AG08395 (cell line): ENCODE data around the gene EHD4.

Experiments used
- DNase-seq: peaks from one replicate; pipeline ENCODE4 v3.0.0; 2012; ENCODE audit warnings: mixed read lengths, low spot score

EHD4 gene

GRCh38 chr15:41858756-41859155 is 113.6 kb downstream of the EHD4 start:
- no peak for DNase-seq

- no peak for DNase-seq
Observed at GRCh38 chr15:41857316-41857715, 115.0 kb downstream of the EHD4 start.

- no peak for DNase-seq
Observed at GRCh38 chr15:41856716-41857115, 115.6 kb downstream of the EHD4 start.

- no peak for DNase-seq
Observed at GRCh38 chr15:41856262-41856661, 116.1 kb downstream of the EHD4 start.

GRCh38 chr15:41855261-41855961 is 116.9 kb downstream of the EHD4 start:
- DNase-seq, result no peak

GRCh38 chr15:41854443-41854842 is 117.9 kb downstream of the EHD4 start:
- no peak for DNase-seq

- DNase-seq, result no peak
Observed at GRCh38 chr15:41853831-41854230, 118.5 kb downstream of the EHD4 start.

- no peak for DNase-seq
Observed at GRCh38 chr15:41852736-41853590, 119.4 kb downstream of the EHD4 start.

- no peak for DNase-seq
Observed at GRCh38 chr15:41851755-41852370, 120.5 kb downstream of the EHD4 start.

- no peak for DNase-seq
Observed at GRCh38 chr15:41851167-41851523, 121.2 kb downstream of the EHD4 start.

GRCh38 chr15:41850482-41851166 is 121.7 kb downstream of the EHD4 start:
- DNase-seq, result no peak

- no peak for DNase-seq
Observed at GRCh38 chr15:41849861-41850260, 122.5 kb downstream of the EHD4 start.

- DNase-seq, result no peak
Observed at GRCh38 chr15:41849204-41849603, 123.2 kb downstream of the EHD4 start.

GRCh38 chr15:41848631-41849030 is 123.7 kb downstream of the EHD4 start:
- no peak for DNase-seq

- DNase-seq, result no peak
Observed at GRCh38 chr15:41847981-41848380, 124.4 kb downstream of the EHD4 start.

GRCh38 chr15:41847206-41847605 is 125.2 kb downstream of the EHD4 start:
- no peak for DNase-seq
